GM18511 (cell line): Measurements from ENCODE around the gene TIPIN.
"Not testable (repeated sequence)": the region's sequence is repeated elsewhere in the genome, so short reads cannot be mapped to it uniquely, and the experiment has no call there.

Experiments
- ATAC-seq: cut with Tn5 transposase; IDR thresholded peaks from one replicate; pipeline ENCODE4 v1.9.1; 2021; ENCODE audit warnings: mild to moderate bottlenecking, moderate library complexity; ENCODE audit not compliant: unreplicated experiment

TIPIN gene

GRCh38 chr15:66386204-66387123, 30.0 kb upstream of the TIPIN start, which contains the start of gene MAP2K1:
TSS of gene MAP2K1 (plus strand) at chr15:66386912. CDS start at chr15:66387348, 436 bp downstream.
- peak; percentile 81 for ATAC-seq

DNA sequence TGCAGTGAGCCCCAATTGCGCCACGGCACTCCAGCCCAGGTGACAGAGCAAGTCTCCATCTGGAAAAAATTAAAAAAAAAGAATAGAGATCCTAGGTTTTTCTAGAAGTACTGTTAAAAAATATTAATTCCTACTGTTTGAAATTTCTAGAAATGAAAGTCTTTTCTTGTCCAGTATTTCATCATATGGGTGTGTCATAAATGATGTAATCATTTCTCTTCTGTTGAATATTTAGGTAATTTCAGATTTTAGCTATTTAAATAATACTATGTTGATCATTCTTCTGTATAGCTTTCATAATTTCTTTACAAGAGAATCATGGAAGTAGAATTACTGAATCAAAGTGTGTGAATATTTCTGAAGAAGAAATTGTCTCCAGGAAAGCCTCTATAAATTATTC, 24.9 kb upstream of the TIPIN start:
- ATAC-seq, result not testable (repeated sequence)

GRCh38 chr15:66378814-66379430, 22.4 kb upstream of the TIPIN start:
- ATAC-seq, result no peak

DNA sequence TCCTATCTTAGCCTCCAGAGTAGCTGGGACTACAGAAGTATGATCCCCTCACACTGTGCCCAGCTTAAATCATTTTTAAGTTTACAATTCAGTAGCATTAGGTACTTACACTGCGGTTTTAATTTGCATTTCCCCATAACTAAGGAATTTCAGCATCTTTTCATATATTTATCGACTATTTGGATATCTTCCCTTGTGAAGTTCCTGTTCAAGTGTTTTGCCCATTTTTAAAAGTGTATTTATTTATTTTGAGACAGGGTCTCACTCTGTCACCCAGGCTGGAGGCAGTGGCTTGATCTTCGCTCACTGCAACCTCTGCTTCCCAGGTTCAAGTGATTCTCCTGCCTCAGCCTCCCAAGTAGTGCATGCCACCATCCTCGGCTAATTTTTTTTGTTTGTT, 17.7 kb upstream of the TIPIN start:
- ATAC-seq, result no peak

DNA sequence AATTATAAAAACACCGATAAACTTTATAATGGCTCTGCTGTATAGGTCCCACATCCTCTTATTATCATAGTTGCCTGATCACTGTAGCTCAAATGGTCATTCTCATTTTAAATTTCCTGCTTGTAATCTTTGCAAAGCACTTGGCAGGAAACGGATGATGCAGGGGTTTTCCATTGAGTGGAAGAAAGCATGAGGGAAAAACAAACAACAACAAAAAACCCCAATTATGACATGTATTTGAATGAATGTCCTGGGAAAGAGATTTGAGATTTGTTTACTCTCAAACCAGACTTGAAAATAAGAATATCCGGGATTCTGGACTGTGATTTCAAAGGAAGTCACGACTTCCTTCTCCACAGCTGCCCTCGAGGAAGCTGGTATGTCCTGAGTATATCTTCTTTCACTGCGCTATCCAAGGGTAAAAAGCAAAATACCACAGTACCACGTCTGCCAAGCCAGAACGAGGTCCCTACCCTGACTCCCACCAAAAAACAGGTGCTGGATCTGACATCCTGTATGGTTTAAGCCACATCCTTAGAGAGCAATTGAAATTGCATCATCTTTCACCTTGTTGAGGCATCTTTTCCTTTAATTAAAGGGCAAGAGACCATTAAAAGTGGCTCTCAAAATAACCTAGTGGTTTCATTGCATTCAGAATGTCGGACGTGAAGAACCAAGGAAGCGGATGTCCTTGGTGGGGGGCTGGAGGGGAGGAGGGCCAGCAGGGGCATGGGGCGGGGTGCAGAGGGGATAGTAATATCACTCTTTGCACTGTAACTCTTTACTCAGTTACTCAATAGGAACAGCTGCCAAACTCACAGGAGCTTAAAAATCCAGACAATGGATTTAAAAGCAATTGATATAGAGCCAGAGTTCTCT, 13.5 kb upstream of the TIPIN start:
- no peak for ATAC-seq

DNA sequence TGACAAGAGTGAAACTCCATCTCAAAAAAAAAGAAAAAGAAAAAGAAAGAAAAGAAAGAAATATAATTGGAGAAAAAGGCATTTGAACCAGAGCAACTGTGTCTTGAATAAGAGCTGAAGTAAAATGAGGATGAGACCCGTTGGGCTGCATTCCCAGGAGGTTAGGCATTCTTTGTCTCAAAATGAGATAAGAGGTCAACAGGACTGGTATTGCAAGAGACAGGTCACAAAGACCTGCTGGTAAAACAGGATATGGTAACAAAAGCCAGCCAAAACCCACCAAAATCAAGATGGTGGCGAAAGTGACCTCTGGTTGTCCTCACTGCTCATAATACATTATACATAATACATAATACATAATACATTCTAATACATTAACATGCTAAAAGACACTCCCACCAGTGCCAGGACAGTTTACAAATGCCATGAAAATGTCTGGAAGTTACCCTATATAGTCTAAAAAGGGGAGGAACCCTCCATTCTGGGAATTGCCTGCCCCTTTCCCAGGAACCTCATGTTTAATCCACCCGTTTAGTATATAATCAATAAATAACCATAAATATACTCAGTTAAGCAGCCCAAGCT, 8.6 kb upstream of the TIPIN start:
- no peak for ATAC-seq

- no peak for ATAC-seq
Observed at GRCh38 chr15:66362776-66363175, 6.3 kb upstream of the TIPIN start.

DNA sequence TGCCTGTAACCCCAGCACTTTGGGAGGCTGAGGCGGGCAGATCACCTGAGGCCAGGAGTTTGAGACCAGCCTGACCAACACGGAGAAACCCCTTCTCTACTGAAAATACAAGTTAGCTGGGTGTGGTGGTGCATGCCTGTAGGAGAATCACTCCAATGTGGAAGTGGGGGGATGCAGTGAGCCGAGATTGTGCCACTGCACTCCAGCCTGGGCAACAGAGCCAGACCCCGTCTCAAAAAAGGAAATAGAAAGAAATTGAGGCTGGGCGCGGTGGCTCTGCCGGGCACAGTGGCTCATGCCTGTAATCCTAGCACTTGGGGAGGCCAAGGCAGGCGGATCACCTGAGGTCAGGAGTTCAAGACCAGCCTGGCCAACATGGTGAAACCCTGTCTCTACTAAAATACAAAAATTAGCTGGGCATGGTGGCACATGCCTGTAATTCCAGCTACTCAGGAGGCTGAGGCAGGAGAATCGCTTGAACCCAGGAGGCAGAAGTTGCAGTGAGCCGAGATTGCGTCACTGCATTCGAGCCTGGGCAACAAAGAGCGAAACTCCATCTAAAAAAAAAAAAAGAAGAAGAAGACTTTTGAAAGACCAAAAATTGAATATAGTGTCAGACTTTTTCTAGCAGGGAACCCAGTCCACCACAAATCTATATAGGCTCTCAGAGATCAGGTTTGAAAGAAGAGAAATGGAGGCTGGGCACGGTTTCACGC, 5.4 kb upstream of the TIPIN start:
- ATAC-seq, result not testable (repeated sequence)

DNA sequence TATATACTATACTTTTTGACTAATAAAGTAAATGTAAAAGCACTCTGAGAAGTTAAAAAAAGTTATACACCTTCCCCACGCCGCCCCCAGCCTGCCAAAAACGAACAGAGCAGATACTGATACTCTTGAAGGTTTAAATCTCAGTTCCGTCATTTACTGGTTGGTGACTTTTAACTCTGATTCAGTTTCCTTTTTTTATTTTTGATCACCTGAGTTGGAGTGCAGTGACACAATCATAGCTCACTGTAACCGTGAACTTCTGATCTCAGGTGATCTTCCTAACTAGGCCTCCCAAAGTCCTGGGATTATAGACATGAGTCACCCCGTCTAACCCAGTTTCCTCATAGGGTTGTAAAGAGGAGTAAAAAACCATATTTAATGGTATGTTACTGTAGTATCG, 3.3 kb upstream of the TIPIN start:
- no peak for ATAC-seq

DNA sequence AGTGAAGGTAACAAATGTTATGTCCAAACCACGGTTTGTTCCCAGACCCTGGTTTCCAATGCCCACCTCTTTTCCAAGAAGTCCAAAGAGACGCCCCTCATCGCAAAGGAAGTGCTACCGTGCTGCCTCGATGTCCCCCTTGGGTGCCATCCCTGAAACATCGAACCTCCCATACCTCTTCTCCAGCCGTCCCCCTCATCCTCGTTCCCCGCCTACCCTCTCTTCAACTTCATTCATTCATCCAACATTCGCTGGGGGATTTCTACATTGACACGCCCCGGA, 467 bp downstream of the TIPIN start:
- peak; percentile 12 for ATAC-seq

GRCh38 chr15:66348530-66348929, 8.0 kb downstream of the TIPIN start:
- ATAC-seq, result not testable (repeated sequence)

DNA sequence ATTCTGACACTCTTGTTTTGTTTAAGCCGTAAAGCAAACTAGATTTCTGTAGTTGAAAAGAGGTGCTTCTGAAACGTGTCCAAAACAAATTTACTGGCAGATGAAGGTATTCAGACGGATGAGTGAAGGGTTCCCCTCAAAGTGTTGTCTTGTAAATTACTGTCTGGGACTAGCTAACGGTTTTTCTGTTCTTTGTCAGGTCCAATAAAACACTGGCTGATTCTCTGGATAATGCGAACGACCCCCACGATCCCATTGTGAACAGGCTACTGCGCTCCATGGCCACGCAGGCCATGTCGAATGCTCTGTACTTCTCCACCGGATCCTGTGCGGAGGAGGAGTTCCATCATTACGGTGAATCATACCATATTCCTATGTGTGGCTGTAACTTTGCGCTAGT, 27.7 kb downstream of the TIPIN start:
- ATAC-seq, result no peak

DNA sequence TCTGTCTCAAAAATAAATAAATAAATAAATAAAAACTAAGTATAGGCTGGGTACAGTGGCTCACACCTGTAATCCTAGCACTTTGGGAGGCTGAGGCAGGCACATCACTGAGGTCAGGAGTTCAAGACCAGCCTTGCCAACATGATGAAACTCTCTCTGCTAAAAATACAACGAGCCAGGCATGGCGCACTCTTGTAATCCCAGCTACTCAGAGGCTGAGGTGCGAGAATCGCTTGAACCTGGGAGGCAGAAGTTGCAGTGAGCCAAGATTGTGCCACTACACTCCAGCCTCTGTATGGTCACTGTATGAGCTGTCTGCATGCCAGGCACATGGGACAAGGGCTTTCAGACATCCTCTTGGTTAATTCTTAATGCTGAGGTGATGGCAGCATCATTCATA, 28.7 kb downstream of the TIPIN start:
- no peak for ATAC-seq

GRCh38 chr15:66326051-66326450, 30.4 kb downstream of the TIPIN start:
- ATAC-seq, result no peak

DNA sequence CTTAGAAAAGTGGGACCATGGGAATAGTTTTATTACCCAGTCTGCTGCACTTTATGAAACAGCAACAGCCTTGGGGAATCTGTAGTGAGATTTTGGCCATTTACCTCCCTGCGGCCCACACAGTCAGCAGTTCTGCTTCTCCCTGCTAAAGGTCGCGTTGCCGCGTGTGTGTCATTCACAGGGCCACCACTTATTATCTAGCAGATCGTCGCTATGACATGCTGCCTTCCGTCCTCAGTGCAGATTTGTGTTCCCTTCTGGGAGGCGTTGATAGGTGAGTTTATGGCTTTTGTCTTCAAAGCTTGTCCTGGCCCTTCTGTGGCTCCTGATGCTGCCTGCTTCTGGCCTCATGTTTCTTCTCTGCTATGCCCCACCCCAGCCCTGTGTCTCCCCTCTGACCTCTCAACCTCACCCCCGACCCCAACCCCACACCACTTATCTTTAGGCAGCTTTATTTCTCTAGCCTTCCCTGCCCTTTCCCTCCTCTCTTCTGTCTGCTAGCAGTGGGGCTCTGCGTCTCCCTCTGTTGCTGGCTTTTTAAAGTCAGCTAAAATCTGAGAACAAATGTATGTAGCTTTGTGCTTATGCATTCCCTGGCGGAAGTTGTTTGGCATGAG, 33.1 kb downstream of the TIPIN start:
- ATAC-seq, result no peak

DNA sequence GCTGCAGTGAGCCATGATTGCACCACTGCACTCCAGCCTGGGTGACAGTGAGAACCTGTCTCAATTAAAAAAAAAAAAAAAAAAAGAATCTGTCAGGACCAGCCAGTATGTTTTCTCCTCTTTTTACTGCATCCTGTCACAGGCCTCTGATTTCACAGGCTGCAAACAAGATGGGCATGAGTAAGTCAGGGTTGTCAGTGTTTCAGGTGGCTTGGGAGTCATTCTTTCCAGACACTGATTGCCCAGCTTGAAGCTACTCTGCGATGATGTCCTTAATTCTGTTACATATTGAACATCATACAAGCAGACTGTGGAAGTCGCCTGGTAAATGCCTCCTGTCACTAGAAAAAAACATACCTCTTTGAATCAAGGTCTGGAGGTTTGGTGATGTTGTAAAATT, 44.3 kb downstream of the TIPIN start:
- ATAC-seq, result no peak

GRCh38 chr15:66310786-66311185, 45.7 kb downstream of the TIPIN start:
- no peak for ATAC-seq

DNA sequence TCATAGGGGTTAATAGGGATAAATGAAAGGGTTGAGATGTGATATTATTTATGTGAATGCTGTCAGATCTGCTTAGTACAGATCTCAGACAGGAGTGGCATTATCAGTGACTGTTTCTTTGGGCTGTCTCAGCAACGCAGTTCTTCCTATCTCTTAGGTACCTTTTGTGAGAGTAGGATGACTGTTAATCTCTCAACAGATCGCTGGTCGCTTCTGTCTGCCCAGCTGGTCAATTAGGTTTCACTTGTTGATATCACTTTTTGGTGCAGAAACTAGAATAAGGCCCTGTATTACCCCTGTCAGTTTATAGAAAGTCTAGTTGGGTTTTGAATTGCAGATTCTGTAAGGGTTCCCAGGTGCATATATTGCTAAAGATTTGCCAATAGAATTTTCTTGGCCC, 46.7 kb downstream of the TIPIN start:
- ATAC-seq, result no peak

GRCh38 chr15:66308531-66308930, 48.0 kb downstream of the TIPIN start:
- ATAC-seq, result no peak

GRCh38 chr15:66306381-66306780, 50.1 kb downstream of the TIPIN start:
- ATAC-seq, result no peak
